GM06990 (cell line): ENCODE data around the gene PDCD1LG2.
"Not testable (repeated sequence)": the region's sequence is repeated elsewhere in the genome, so short reads cannot be mapped to it uniquely, and the experiment has no call there.

Experiments
- DNase-seq: peaks from one replicate; pipeline ENCODE4 v3.0.0-alpha.2; 2011; ENCODE audit not compliant: insufficient read length; ENCODE audit errors: extremely low read depth
- H3K27me3 ChIP-seq: replicated peaks from 2 replicates; pipeline ENCODE4 v1.6.0; 2011; ENCODE audit warnings: low read length; ENCODE audit not compliant: control insufficient read depth, insufficient read depth
- H3K36me3 ChIP-seq: 2 replicates; pipeline ENCODE4 v1.5.1; 2011; ENCODE audit warnings: low read length; ENCODE audit not compliant: control insufficient read depth, insufficient read depth
- H3K4me3 ChIP-seq: replicated peaks from 2 replicates; pipeline ENCODE4 v1.5.1; 2011; ENCODE audit warnings: low read depth, mild to moderate bottlenecking, control low read depth, low read length
- CTCF ChIP-seq: IDR thresholded peaks from 2 replicates; pipeline ENCODE4 v1.5.1; 2011; ENCODE audit warnings: low read length, control low read depth, mild to moderate bottlenecking, inconsistent platforms; ENCODE audit not compliant: insufficient read depth, poor library complexity, severe bottlenecking

Gene PDCD1LG2

GRCh38 chr9:5489630-5490490 is 20.5 kb upstream of the PDCD1LG2 start:
- no peak for DNase-seq
- no peak for TF ChIP-seq CTCF
- Histone ChIP-seq H3K4me3 (no peak overlapping the region), H3K36me3 (no peaks in the 10 kb centered on the region), H3K27me3 (no peaks in the 10 kb centered on the region)

GRCh38 chr9:5492965-5493678 is 17.2 kb upstream of the PDCD1LG2 start:
- Histone ChIP-seq H3K36me3 (no peaks in the 10 kb centered on the region), H3K27me3 (no peaks in the 10 kb centered on the region), H3K4me3 (peak overlapping the region; percentile 14; the same call in 1 of the 2 replicates)
- DNase-seq = no peak
- TF ChIP-seq CTCF = no peak

GRCh38 chr9:5493679-5494511 is 16.4 kb upstream of the PDCD1LG2 start:
- peak; percentile 73 for DNase-seq
- Histone ChIP-seq H3K4me3 (peak overlapping the region; percentile 41), H3K27me3 (no peaks in the 10 kb centered on the region), H3K36me3 (no peaks in the 10 kb centered on the region)
- TF ChIP-seq CTCF = no peak

GRCh38 chr9:5494765-5495164 is 15.6 kb upstream of the PDCD1LG2 start:
- H3K4me3 ChIP-seq, H3K27me3 ChIP-seq, H3K36me3 ChIP-seq, DNase-seq: not testable (repeated sequence)

- DNase-seq = no peak
- no peak for TF ChIP-seq CTCF
- Histone ChIP-seq H3K4me3 (no peak overlapping the region), H3K36me3 (no peaks in the 10 kb centered on the region), H3K27me3 (no peaks in the 10 kb centered on the region)
Measured at GRCh38 chr9:5499157-5499556, 11.2 kb upstream of the PDCD1LG2 start.

GRCh38 chr9:5499889-5500398 is 10.4 kb upstream of the PDCD1LG2 start:
- no peaks in the 10 kb centered on the region for H3K36me3 ChIP-seq
- H3K27me3 ChIP-seq = no peaks in the 10 kb centered on the region
- H3K4me3 ChIP-seq = no peak overlapping the region
- no peak for DNase-seq
- no peak for TF ChIP-seq CTCF
